ENCODE data around the gene TTYH2. TPM values are rescaled to one million over a fixed set of nuclear protein-coding genes. Genes with fewer than 3 reads are reported as not detected.

TTYH2 gene
- total and polyA plus RNA-seq, 10 donors, result 2.7 to 22.7 (median 17.7) TPM

- no peak overlapping the region for H3K27ac ChIP-seq
- intact Hi-C loops (cut with DNase I; ENCODE audit: low total_unique reads), result no loop called here
- H3K9me3 ChIP-seq, result no peaks in the 10 kb centered on the region
- peaks cover 0 to 15% (median 8%) of the 10 kb centered on the region in 6 donors for H3K4me1 ChIP-seq
- H3K36me3 ChIP-seq, result peaks cover 0 to 31% (median 0%) of the 10 kb centered on the region in 6 donors
- no peak for DNase-seq
- H3K4me3 ChIP-seq, result no peak overlapping the region
- 89 to 97% (median 93%) methylated on average over 20 of the region's 20 CpGs for WGBS, 5 donors
- TF ChIP-seq CTCF (IDR thresholded peaks at IDR 0.05 in 8 of 11, conservative IDR thresholded peaks at IDR 0.05 in 3 of 11), result no peak
- no peak for TF ChIP-seq POLR2AphosphoS5 (IDR thresholded peaks at IDR 0.05)
- TF ChIP-seq POLR2A (IDR thresholded peaks at IDR 0.05), result no peak
- H3K27me3 ChIP-seq (replicated peaks in 1 of 7), result no peaks in the 10 kb centered on the region
Observed at GRCh38 chr17:74224959-74225725, 11.8 kb downstream of the TTYH2 start.

GRCh38 chr17:74226252-74226651, 12.9 kb downstream of the TTYH2 start:
- Histone ChIP-seq H3K9me3 (no peaks in the 10 kb centered on the region), H3K27ac (no peak overlapping the region), H3K27me3 (replicated peaks in 1 of 7) (no peaks in the 10 kb centered on the region), H3K4me3 (no peak overlapping the region), H3K4me1 (peaks cover 0 to 15% (median 8%) of the 10 kb centered on the region in 6 donors), H3K36me3 (peaks cover 0 to 42% (median 0%) of the 10 kb centered on the region in 6 donors)
- WGBS, 5 donors, result 54 to 64% (median 60%) methylated on average over 6 of the region's 6 CpGs
- TF ChIP-seq CTCF (IDR thresholded peaks at IDR 0.05 in 8 of 11, conservative IDR thresholded peaks at IDR 0.05 in 3 of 11) (no peak), POLR2AphosphoS5 (IDR thresholded peaks at IDR 0.05) (no peak), POLR2A (IDR thresholded peaks at IDR 0.05) (no peak)
- intact Hi-C loops (cut with DNase I; ENCODE audit: low total_unique reads), result no loop called here
- no peak for DNase-seq

GRCh38 chr17:74227271-74228080, 14.1 kb downstream of the TTYH2 start:
- peaks cover 3 to 28% (median 15%) of the 10 kb centered on the region in 6 donors for H3K4me1 ChIP-seq
- DNase-seq, result no peak
- H3K9me3 ChIP-seq, result no peaks in the 10 kb centered on the region
- intact Hi-C loops (cut with DNase I; ENCODE audit: low total_unique reads), result no loop called here
- no peak overlapping the region for H3K27ac ChIP-seq
- H3K4me3 ChIP-seq, result no peak overlapping the region
- H3K27me3 ChIP-seq (replicated peaks in 1 of 7), result no peaks in the 10 kb centered on the region
- TF ChIP-seq POLR2A (IDR thresholded peaks at IDR 0.05) (no peak), CTCF (IDR thresholded peaks at IDR 0.05 in 8 of 11, conservative IDR thresholded peaks at IDR 0.05 in 3 of 11) (no peak), POLR2AphosphoS5 (IDR thresholded peaks at IDR 0.05) (no peak)
- 77 to 85% (median 82%) methylated on average over 10 of the region's 10 CpGs for WGBS, 5 donors
- peaks cover 0 to 46% (median 0%) of the 10 kb centered on the region in 6 donors for H3K36me3 ChIP-seq
